ENCODE measurements around the gene TMEM269.

DNA sequence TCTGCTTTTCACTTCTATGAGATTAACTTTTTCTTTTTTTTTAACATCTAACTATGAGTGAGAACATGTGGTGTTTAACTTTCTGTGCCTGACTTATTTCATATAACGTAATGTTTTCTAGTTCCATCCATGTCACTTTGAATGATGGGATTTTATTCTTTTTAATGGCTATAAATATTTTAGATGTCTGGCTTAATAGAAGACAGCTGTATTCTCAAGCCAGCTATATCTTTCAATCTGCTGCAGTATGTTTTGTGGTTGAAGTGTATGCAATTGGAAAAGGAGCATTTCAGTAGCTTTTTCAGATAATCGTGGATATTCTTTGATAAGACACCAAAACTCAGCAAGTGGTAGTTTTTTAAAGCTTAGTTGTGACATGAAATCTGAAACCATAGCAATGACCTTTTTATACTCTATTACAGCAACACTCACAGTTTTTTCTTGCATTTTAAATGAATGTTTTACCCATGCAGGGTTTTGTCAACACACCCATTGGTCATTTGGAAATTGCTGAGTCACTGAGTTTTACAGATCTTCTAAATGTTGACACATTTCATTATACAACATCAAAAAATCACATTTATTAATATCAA lies 38.1 kb downstream of the TMEM269 start:
- TF ChIP-seq POLR2A (IDR thresholded peaks at IDR 0.05; ENCODE audit: extremely low read depth, insufficient read length) (no peak), CTCF (IDR thresholded peaks at IDR 0.05; ENCODE audit: low read depth, low read length) (no peak)

Measured in NB4 (cell line).